ENCODE measurements around the gene ADCK1.

Gene ADCK1

GRCh38 chr14:77843195-77843594, 43.3 kb downstream of the ADCK1 start:
- Mint-ChIP-seq H3K9me3 (no peaks in the 10 kb centered on the region), H3K27ac (no peak overlapping the region), H3K36me3 (ENCODE audit: low read depth) (no peaks in the 10 kb centered on the region), H3K4me1 (peaks cover 9% of the 10 kb centered on the region), H3K4me3 (no peak overlapping the region), H3K27me3 (ENCODE audit: low read depth, poor library complexity) (peaks cover 3% of the 10 kb centered on the region)
- TF ChIP-seq, protein P1, sequence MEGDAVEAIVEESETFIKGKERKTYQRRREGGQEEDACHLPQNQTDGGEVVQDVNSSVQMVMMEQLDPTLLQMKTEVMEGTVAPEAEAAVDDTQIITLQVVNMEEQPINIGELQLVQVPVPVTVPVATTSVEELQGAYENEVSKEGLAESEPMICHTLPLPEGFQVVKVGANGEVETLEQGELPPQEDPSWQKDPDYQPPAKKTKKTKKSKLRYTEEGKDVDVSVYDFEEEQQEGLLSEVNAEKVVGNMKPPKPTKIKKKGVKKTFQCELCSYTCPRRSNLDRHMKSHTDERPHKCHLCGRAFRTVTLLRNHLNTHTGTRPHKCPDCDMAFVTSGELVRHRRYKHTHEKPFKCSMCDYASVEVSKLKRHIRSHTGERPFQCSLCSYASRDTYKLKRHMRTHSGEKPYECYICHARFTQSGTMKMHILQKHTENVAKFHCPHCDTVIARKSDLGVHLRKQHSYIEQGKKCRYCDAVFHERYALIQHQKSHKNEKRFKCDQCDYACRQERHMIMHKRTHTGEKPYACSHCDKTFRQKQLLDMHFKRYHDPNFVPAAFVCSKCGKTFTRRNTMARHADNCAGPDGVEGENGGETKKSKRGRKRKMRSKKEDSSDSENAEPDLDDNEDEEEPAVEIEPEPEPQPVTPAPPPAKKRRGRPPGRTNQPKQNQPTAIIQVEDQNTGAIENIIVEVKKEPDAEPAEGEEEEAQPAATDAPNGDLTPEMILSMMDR (IDR thresholded peaks at IDR 0.05): no peak
- no peak for DNase-seq

GRCh38 chr14:77843651-77844050, 43.7 kb downstream of the ADCK1 start:
- Mint-ChIP-seq H3K36me3 (ENCODE audit: low read depth) (no peaks in the 10 kb centered on the region), H3K27ac (no peak overlapping the region), H3K27me3 (ENCODE audit: low read depth, poor library complexity) (peaks cover 4% of the 10 kb centered on the region), H3K9me3 (no peaks in the 10 kb centered on the region), H3K4me1 (peaks cover 9% of the 10 kb centered on the region), H3K4me3 (no peak overlapping the region)
- DNase-seq: no peak
- TF ChIP-seq, protein P1 (IDR thresholded peaks at IDR 0.05): no peak

GRCh38 chr14:77844802-77845201, 44.9 kb downstream of the ADCK1 start:
- no peak overlapping the region for H3K27ac Mint-ChIP-seq
- no peaks in the 10 kb centered on the region for H3K36me3 Mint-ChIP-seq (ENCODE audit: low read depth)
- peaks cover 10% of the 10 kb centered on the region for H3K27me3 Mint-ChIP-seq (ENCODE audit: low read depth, poor library complexity)
- no peak overlapping the region for H3K4me3 Mint-ChIP-seq
- H3K9me3 Mint-ChIP-seq: no peaks in the 10 kb centered on the region
- no peak for DNase-seq
- no peaks in the 10 kb centered on the region for H3K4me1 Mint-ChIP-seq
- TF ChIP-seq, protein P1 (IDR thresholded peaks at IDR 0.05): no peak

DNA sequence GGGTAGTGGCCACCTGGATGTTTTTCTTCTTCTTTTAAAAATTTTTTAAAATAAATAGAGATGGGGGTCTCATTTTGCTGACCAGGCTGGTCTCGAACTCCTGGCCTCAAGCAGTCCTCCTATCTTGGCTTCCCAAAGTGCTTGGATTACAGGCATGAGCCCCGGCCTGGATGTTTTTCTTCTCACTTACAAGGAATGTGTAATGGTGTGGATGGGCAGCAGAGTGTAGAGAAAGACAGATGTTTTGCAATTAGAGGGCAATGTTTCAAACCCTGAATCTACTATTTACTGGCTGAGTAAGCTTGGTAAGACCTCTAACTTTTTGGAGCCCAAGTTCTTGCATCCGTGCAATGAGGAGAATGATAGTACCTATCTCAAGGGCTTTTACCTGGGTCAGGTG, 48.1 kb downstream of the ADCK1 start:
- no peaks in the 10 kb centered on the region for H3K36me3 Mint-ChIP-seq (ENCODE audit: low read depth)
- peaks cover 7% of the 10 kb centered on the region for H3K9me3 Mint-ChIP-seq
- peak overlapping the region; percentile 20 for H3K27ac Mint-ChIP-seq
- TF ChIP-seq, protein P1 (IDR thresholded peaks at IDR 0.05): no peak
- H3K27me3 Mint-ChIP-seq (ENCODE audit: low read depth, poor library complexity): peaks cover 10% of the 10 kb centered on the region
- no peak for DNase-seq
- no peak overlapping the region for H3K4me3 Mint-ChIP-seq
- H3K4me1 Mint-ChIP-seq: no peaks in the 10 kb centered on the region

- Mint-ChIP-seq H3K27me3 (ENCODE audit: low read depth, poor library complexity) (peaks cover 7% of the 10 kb centered on the region), H3K27ac (no peak overlapping the region), H3K9me3 (peaks cover 15% of the 10 kb centered on the region), H3K4me3 (no peak overlapping the region), H3K4me1 (peaks cover 6% of the 10 kb centered on the region), H3K36me3 (ENCODE audit: low read depth) (no peaks in the 10 kb centered on the region)
- TF ChIP-seq, protein P1 (IDR thresholded peaks at IDR 0.05): no peak
- no peak for DNase-seq
Observed at GRCh38 chr14:77849711-77850110, 49.8 kb downstream of the ADCK1 start.

DNA sequence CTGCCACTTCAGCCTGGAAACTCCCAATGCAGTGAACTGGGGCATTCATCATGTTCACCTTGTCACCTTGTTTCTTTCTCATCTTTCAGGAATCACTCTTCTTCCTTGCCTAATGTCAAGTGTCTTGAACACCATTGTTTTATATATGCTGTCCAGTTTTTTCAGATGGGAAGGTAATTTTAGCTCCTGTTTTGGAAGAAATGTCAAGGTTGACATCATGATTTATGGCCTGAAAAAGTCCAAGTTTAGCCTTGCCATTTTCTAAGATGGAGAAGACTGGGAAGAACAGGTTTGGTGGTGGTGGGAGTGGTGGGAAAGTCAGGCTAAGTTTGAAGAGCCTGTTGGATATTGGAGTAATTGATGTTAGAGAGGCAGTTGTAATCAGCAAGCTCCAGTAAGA, 54.0 kb downstream of the ADCK1 start:
- H3K4me1 Mint-ChIP-seq: peaks cover 6% of the 10 kb centered on the region
- H3K9me3 Mint-ChIP-seq: peaks cover 15% of the 10 kb centered on the region
- H3K4me3 Mint-ChIP-seq: no peak overlapping the region
- TF ChIP-seq, protein P1 (IDR thresholded peaks at IDR 0.05): no peak
- peak overlapping the region; percentile 72 for H3K27ac Mint-ChIP-seq
- DNase-seq: no peak
- peaks cover 8% of the 10 kb centered on the region for H3K27me3 Mint-ChIP-seq (ENCODE audit: low read depth, poor library complexity)
- no peaks in the 10 kb centered on the region for H3K36me3 Mint-ChIP-seq (ENCODE audit: low read depth)
